ENCODE measurements around the gene AZGP1. TPM values are rescaled to one million over a fixed set of nuclear protein-coding genes. Genes with fewer than 3 reads are reported as not detected.

The AZGP1 gene
- total RNA-seq, 1 donor from 2014 or later, result 85.5 TPM

- Histone ChIP-seq H3K27ac (replicated peaks) (no peak overlapping the region), H3K4me3 (no peak overlapping the region), H3K27me3 (ENCODE audit: low read depth) (no peaks in the 10 kb centered on the region), H3K9me3 (replicated peaks) (no peaks in the 10 kb centered on the region), H3K36me3 (no peaks in the 10 kb centered on the region), H3K4me1 (no peaks in the 10 kb centered on the region)
- no peak for DNase-seq
- TF ChIP-seq, protein P1, sequence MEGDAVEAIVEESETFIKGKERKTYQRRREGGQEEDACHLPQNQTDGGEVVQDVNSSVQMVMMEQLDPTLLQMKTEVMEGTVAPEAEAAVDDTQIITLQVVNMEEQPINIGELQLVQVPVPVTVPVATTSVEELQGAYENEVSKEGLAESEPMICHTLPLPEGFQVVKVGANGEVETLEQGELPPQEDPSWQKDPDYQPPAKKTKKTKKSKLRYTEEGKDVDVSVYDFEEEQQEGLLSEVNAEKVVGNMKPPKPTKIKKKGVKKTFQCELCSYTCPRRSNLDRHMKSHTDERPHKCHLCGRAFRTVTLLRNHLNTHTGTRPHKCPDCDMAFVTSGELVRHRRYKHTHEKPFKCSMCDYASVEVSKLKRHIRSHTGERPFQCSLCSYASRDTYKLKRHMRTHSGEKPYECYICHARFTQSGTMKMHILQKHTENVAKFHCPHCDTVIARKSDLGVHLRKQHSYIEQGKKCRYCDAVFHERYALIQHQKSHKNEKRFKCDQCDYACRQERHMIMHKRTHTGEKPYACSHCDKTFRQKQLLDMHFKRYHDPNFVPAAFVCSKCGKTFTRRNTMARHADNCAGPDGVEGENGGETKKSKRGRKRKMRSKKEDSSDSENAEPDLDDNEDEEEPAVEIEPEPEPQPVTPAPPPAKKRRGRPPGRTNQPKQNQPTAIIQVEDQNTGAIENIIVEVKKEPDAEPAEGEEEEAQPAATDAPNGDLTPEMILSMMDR (IDR thresholded peaks at IDR 0.05; ENCODE audit: borderline replicate concordance), result no peak
- intact Hi-C loops (cut with micrococcal nuclease), result no loop called here
These were observed 32.1 kb upstream of the AZGP1 start for GRCh38 chr7:100007887-100008286.

DNA sequence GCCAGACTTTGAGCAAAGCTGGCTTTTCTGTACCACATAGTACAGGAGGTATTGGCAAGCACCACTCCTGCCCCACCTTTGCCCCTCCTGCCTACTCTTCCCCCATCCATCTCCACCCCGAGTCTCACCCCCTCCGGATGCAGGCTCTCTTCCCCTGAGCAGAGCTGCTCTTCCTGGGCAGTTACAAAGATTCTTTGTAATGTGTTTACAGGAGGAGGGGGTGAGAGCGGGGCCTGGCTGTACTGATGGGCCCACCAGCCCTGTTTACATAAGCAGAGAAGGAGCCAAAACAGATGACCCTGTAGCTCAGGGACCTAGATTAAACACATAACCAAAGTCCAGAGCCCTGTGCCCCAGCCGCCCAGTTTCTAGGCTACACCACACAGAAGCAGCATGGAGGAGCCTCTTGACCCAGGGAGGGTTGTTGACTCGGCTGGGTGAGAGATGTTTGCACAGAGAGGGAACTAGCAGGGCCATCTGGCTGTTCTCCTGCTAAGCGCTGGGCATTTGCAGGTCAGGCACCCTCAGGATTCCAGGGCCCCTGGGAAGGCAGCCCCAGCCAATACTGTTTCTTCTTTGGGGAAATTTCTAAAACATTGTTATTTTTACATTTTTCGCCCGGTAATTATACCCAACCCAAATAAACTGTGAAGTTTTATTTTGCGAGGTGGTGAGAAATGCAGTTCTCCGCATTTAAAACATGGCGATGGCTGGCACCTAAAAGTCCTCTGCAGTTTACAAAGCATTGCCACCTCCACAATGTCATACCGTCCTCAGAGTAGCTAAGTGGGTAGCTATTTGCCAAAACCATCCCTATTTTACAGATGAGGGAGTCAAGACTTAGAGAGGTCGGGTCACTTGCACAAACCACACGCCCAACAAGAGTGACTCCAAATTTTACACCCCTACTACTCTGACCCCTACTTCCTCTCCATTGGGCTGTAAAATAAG lies 28.2 kb upstream of the AZGP1 start:
- Histone ChIP-seq H3K9me3 (replicated peaks) (no peaks in the 10 kb centered on the region), H3K27ac (replicated peaks) (no peak overlapping the region), H3K27me3 (ENCODE audit: low read depth) (no peaks in the 10 kb centered on the region), H3K4me3 (no peak overlapping the region), H3K36me3 (no peaks in the 10 kb centered on the region), H3K4me1 (no peaks in the 10 kb centered on the region)
- DNase-seq, result no peak
- TF ChIP-seq, protein P1 (IDR thresholded peaks at IDR 0.05; ENCODE audit: borderline replicate concordance), result no peak
- intact Hi-C loops (cut with micrococcal nuclease), result no loop called here

DNA sequence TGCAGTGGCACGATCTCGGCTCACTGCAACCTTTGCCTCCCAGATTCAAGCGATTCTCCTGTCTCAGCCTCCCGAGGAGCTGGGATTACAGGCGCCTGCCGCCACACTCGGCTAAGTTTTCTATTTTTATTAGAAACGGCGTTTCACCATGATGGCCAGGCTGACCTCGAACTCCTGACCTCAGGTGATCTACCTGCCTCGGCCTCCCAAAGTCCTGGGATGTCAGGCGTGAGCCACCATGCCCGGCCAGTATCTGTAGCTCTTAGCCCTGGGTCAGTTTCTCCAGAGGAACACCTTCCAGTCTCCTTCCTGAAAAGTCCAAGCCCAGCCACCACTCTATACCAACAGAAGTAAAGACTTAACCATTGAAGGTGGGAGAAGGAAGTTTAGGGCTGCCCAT lies 24.4 kb upstream of the AZGP1 start:
- Histone ChIP-seq H3K27me3 (ENCODE audit: low read depth) (no peaks in the 10 kb centered on the region), H3K4me1 (peaks cover 15% of the 10 kb centered on the region), H3K27ac (replicated peaks) (no peak overlapping the region), H3K36me3 (no peaks in the 10 kb centered on the region), H3K9me3 (replicated peaks) (no peaks in the 10 kb centered on the region), H3K4me3 (no peak overlapping the region)
- TF ChIP-seq, protein P1 (IDR thresholded peaks at IDR 0.05; ENCODE audit: borderline replicate concordance), result no peak
- intact Hi-C loops (cut with micrococcal nuclease), result no loop called here
- DNase-seq, result no peak

GRCh38 chr7:99997545-99998137 lies 21.8 kb upstream of the AZGP1 start:
- H3K27ac ChIP-seq (replicated peaks), result peak overlapping the region; percentile 86
- DNase-seq, result peak; percentile 55
- no peaks in the 10 kb centered on the region for H3K36me3 ChIP-seq
- intact Hi-C loops (cut with micrococcal nuclease), result loop anchor here (10.0 kb wide), 1 partner anchor 87 kb away; the partner anchor contains the start of genes COPS6 and ZNF3
- TF ChIP-seq, protein P1 (IDR thresholded peaks at IDR 0.05; ENCODE audit: borderline replicate concordance), result peak; percentile 59
- H3K4me3 ChIP-seq, result peak overlapping the region; percentile 67
- H3K4me1 ChIP-seq, result peaks cover 34% of the 10 kb centered on the region
- no peaks in the 10 kb centered on the region for H3K9me3 ChIP-seq (replicated peaks)
- H3K27me3 ChIP-seq (ENCODE audit: low read depth), result no peaks in the 10 kb centered on the region

- DNase-seq, result no peak
- TF ChIP-seq, protein P1 (IDR thresholded peaks at IDR 0.05; ENCODE audit: borderline replicate concordance), result no peak
- Histone ChIP-seq H3K4me3 (peak overlapping the region; percentile 67), H3K27ac (replicated peaks) (peak overlapping the region; percentile 86), H3K9me3 (replicated peaks) (no peaks in the 10 kb centered on the region), H3K27me3 (ENCODE audit: low read depth) (no peaks in the 10 kb centered on the region), H3K36me3 (no peaks in the 10 kb centered on the region), H3K4me1 (peaks cover 41% of the 10 kb centered on the region)
- intact Hi-C loops (cut with micrococcal nuclease), result loop anchor here (10.0 kb wide), 1 partner anchor 88 kb away; the partner anchor contains the start of genes COPS6 and ZNF3
These were observed 21.1 kb upstream of the AZGP1 start for GRCh38 chr7:99996755-99997544.
